HK-2 (cell line): ENCODE measurements around the gene FBXO41.

ENCODE experiments used
- DNase-seq: peaks from one replicate; pipeline ENCODE4 v3.0.0-alpha.2; 2018; ENCODE audit not compliant: unreplicated experiment

Gene FBXO41

DNA sequence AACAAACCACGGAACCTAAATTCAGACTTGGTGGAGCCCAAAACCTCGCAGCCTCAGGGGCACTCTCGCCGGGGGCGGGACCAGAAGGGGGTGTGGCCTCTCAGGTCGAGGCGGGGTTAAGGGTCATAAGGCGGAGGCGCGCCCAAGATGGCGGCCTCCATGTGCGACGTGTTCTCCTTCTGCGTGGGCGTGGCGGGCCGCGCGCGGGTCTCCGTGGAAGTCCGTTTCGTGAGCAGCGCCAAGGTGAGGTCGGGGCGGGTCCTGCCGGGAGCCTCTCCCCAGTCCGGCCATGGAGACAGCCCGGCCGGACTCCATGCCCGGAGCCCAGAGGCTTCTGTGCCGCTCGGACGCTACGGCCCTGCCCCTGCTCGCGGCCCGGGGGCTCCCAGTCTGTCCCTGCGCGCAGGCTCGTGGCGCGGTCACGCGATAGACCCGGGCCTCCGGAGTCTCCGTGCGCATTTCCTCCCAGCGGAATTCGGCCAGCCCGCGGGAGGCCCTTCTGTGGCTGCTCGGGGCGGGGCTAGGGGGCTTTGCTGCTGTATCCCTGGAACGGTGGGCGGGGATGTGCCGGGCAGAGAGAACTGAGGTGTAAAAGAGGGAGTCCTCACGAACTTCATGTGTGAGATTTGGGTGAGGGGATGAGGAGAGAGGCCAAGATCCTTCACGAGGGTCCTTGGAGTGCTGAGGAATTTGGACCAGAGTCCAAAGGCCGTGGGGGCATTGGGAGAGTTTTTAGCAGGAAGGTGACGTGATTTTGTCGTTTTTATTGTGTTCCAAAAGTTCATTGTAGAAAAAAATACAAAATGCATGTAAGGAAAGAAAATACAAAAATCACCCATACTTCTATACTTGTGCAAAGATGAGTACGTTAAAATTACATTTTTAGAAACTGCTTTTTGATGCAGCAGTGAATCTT lies 69.9 kb downstream of the FBXO41 start, which contains the start of gene SMYD5:
Gene SMYD5, plus strand, starts transcription at position 126 of the 916 bp plus-strand sequence. Its CDS starts 22 bp downstream, at position 148.
- peak; percentile 78 for DNase-seq

DNA sequence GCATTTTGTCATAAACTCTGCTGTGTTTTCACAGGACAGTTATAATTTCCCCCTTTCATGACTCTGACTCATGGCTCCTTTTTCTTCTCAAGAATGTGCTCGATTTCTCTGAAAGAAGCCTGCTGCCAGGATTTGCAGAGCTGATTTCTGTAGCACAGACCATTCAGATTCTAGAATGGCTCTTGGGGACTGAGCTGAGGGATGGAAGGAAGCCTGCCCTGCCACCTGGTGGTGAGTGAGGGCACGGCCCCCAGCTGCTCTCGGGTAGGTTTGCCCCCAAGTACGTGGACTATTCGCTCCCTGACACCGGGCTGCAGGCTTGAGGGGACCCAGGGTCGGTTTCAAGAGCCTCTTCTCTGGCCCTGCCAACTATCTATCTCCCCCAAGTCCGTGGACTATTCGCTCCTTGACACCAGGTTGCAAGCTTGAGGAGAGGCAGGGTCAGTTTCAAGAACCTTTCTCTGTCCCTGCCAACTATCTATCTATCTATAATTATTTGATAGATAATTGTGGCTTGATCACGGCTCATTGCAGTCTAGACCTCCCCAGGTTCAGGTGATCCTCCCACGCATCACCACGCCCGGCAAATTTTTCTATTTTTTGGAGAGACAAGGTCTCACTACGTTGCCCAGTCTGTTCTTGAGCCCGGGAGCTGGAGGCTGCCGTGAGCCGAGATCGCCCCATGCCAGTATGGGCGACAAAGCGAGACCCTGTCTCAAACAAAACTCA lies 71.7 kb downstream of the FBXO41 start:
- peak; percentile 69 for DNase-seq

DNA sequence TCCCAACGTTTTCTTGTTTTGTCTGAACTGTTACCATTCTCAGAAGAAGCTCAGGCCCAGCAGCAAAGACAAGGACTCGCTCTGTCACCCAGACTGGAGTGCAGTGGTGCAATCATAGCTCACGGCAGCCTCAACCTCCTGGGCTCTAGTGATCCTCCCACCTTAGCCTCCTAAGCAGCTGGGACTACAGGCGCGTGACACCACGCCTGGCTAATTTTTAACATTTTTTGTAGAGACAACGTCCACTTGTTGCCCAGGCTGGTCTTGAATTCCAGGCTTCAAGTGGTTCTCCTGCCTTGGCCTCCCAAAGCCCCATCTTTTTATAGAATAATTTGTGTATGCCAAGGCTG lies 72.2 kb downstream of the FBXO41 start:
- DNase-seq = no peak

DNA sequence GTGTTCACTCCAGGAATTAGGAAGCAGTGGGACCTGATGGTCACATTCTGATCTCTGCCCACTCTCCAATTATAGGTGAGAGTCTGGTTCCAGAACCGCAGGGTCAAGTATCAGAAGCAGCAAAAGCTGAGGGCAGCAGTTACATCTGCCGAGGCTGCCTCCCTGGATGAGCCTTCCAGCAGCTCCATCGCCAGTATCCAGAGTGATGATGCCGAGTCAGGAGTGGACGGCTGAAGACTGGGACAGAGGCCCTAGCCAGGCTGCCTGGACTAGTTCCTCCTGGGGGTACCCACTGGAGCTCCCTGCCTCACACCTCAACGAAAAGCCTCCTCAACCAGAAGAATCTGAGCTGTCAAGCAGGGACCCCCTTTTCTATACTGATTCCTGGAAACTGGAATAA lies 73.6 kb downstream of the FBXO41 start:
- DNase-seq = no peak

DNA sequence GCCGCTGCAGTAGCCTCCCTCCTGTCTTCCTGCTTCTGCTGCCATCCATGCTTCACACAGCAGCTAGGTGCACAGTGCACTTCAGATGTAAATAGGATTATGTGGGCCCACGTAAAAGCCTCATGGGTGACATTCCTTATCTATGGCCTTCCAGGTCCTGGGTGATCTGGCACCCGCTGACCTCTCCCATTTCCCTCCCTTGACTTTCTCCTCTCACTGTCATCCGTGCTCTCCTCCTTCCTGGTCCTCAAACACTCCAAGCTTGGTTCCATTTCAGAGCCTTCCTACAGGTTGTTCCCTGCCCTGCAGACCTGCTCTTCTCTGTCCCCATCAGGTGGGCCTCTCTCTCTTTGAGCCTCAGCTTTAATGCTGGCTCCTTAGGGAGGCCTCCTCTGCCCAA lies 74.3 kb downstream of the FBXO41 start:
- DNase-seq = no peak

DNA sequence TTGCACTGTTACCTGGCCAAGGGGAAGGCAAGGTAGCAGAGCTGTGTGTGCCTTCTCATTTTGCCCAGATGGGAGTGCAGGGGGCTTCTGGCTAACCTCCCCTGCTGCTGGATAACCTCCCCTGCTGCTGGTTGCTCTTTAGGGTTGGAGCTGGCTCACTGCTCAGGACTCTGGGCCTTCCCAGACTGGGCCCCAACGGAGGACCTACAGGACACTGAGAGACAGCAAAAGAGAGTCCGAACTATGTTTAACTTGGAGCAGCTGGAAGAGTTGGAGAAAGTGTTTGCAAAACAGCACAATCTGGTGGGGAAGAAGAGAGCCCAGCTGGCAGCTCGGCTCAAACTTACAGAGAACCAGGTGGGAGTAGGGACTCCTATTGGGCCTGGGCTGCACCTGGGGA lies 76.0 kb downstream of the FBXO41 start:
- no peak for DNase-seq

DNA sequence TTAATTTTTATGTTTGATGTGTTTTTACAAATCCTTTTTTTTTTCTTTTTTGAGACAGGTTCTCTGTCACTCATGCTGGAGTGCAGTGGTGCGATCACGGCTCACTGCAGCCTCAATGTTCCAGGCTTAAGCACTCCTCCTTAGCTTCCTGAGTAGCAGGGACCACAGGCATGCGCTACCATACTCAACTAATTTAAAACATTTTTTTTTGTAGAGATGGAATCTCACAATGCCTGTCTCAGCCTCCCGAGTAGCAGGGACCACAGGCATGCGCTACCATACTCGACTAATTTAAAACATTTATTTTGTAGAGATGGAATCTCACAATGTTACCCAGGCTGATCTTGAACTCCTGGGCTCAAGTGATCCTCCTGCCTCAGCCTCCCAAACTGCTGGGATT lies 78.7 kb downstream of the FBXO41 start:
- no peak for DNase-seq
